Stimulated activated CD4-positive, alpha-beta T cell treated with anti-CD3 and anti-CD28 coated beads, Interleukin-2, amount 100 ng/mL, for 48 hours (primary cell): ENCODE measurements around the gene ANKDD1A.
A peak's percentile ranks its signal among the peaks of the same experiment; 100 is the strongest.

Source experiments
- DNase-seq, 2 donors: peaks; one replicate each; pipeline ENCODE4 v3.0.0-alpha.2; 2020

Gene ANKDD1A

GRCh38 chr15:64911311-64912186 lies at the start of gene ANKDD1A:
Gene ANKDD1A (plus strand): TSS chr15:64911902. CDS start chr15:64911931, 29 bp downstream.
- DNase-seq, result peak; percentile 45 to 46

- no peak for DNase-seq
Observed at GRCh38 chr15:64861960-64862359, 49.7 kb upstream of the ANKDD1A start.

- DNase-seq, result no peak
Observed at GRCh38 chr15:64862408-64862807, 49.3 kb upstream of the ANKDD1A start.

- no peak for DNase-seq
Observed at GRCh38 chr15:64864068-64864467, 47.6 kb upstream of the ANKDD1A start.

DNA sequence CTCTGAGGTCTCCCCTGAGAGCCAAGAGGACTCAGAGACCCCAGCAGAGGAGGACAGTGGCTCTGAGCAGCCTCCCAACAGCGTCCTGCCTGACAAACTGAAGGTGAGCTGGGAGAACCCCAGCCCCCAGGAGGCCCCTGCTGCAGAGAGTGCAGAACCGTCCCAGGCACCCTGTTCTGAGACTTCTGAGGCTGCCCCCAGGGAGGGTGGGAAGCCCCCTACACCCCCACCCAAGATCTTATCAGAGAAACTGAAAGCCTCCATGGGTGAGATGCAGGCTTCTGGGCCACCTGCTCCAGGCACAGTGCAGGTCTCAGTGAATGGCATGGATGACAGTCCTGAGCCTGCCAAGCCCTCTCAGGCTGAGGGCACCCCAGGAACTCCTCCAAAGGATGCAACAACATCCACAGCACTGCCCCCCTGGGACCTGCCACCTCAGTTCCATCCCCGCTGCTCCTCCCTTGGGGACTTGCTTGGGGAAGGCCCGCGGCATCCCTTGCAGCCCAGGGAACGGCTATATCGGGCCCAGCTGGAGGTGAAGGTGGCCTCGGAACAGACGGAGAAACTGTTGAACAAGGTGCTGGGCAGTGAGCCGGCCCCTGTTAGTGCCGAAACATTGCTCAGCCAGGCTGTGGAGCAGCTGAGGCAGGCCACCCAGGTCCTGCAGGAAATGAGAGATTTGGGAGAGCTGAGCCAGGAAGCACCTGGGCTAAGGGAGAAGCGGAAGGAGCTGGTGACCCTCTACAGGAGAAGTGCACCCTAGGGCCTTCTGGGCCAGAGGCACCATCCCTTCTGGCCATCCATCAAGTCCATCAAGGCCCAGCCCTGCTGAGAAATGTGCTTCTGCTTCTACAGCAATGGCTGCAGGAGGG lies 46.3 kb upstream of the ANKDD1A start:
- no peak for DNase-seq

DNA sequence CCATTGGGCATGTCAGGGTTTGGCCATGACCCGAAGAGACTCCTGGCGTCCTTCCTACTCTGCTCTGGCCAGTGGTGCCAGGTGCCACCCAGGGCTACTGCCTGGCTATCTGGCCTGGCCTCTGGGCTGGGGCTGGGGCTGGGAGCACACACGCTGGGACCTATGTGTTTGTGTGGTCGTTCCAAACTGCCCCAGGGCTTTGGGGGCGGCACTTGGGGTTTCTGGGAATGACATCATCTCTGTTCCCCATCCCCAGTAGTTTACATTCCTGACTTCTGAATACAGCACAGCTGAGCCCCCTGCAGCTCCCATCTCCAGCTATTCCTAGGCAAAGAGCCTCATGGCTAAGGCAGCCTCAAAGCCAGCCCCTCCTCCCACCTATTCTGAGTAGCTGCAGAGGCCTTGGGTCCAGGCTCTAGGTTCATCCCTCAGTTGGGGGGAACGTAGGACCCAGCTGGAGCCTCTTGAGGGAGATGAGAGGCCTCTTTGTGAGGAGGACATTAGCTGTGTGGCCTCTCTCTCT lies 45.6 kb upstream of the ANKDD1A start:
- no peak for DNase-seq

DNA sequence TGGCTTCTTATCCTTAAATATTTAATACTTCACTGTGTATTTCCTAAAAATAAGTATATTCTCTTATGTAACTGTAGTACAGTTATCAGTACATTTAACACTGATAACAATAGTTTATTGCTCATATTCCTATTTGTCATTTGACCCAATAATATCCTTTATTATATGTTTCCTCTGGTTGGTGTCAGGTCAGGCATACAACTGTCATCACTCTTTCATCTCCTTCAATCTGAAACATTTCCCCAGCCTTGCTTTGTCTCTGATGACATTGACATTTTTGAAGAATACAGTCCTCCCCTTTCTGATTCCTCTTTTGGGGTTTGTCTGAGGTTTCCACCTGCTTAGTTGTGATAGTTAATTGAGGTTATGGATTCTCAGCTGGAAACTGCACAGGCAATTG lies 42.2 kb upstream of the ANKDD1A start:
- DNase-seq, result no peak

DNA sequence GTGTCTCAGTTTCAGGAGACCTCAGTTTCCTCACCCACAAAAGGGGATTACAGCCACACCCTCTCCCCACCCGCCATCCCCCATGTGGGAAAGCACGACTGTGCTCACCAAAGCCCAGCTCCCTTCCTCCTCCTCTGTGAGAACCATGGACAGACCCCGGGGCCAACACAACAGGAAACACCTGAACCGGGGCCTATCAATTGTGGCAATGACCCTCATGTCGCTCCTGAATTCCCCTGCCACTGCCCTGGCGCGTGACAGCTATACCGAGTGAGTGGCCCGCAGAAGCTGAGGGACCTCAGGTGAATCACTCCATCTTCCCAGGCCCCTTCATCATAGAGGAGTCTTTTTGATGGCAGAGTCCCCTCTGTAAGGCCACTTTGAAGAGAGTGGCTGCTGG lies 41.3 kb upstream of the ANKDD1A start:
- DNase-seq, result no peak

GRCh38 chr15:64875641-64876223 lies 36.0 kb upstream of the ANKDD1A start:
- no peak for DNase-seq

- no peak for DNase-seq
Observed at GRCh38 chr15:64877435-64877834, 34.3 kb upstream of the ANKDD1A start.

- DNase-seq, result no peak
Observed at GRCh38 chr15:64878705-64879104, 33.0 kb upstream of the ANKDD1A start.

- no peak for DNase-seq
Observed at GRCh38 chr15:64883100-64883581, 28.6 kb upstream of the ANKDD1A start.

- peak; percentile 73 to 75 for DNase-seq
Observed at GRCh38 chr15:64883997-64884511, 27.6 kb upstream of the ANKDD1A start.

DNA sequence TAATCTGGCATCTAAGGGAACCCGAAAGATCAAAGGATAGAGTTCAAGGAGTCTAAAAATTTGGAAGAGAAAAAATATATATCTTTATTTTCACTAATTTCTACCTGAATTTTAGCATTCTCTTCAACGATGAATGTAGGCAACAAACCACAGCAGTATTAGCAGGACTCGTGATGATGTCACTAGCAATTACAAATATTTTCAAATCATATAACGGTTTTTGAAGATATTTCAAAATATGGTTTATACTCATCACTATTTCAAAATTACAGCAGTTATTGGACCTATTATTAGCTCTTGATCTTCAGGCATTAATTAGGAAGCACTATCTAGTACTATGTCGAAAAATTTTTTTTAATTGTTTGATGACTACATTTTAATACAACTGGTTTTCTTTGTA lies 27.0 kb upstream of the ANKDD1A start:
- no peak for DNase-seq

- no peak for DNase-seq
Observed at GRCh38 chr15:64888336-64888735, 23.4 kb upstream of the ANKDD1A start.

DNA sequence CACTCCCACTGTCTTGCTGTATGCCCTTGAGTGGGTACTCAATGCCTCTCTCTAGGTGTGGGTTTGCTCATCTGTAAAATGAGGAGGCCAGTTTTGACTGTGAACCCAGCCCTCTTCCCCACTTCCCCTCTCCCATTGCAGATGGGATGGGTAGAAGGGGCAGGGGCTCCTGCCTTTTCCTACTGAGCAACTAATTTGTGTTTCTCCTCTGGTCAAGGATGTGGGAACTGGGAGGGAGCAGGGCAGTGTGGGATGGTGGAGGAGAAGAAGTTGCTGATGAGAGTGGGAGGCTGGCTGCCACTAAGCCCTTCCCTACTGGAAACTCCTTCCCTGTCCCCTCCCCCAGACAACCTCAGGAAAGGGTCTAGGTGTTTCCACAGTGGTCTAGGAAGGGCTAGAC lies 20.1 kb upstream of the ANKDD1A start:
- DNase-seq, result no peak

DNA sequence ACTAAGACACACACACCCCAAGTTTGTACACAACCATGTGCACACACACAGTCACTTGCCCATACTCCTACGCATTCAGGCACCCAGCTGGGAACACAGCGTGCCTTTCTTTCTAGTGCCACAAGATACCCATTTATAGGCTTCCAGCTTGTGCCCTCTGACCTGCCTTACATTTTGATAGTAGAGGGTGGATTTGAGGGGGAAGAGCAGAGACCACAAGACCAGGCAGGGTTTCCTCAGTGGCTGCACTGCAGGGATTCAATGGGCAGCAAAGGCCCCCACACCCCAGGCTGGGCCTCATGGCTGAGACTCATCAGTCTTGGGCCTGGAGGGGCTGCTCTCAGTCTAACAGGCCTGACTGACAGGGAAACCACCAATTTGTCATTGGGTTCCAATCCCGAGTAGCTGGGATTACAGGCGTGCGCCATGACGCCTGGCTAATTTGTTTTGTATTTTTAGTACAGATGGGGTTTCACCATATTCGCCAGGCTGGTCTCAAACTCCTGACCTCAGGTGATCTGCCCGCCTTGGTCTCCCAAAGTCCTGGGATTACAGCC lies 18.8 kb upstream of the ANKDD1A start:
- DNase-seq, result no peak

- DNase-seq, result peak; percentile 93 to 97
Observed at GRCh38 chr15:64893481-64894394, 18.0 kb upstream of the ANKDD1A start.

- DNase-seq, result peak in 1 of 2 donors; percentile 49
Observed at GRCh38 chr15:64894395-64895056, 17.2 kb upstream of the ANKDD1A start.

DNA sequence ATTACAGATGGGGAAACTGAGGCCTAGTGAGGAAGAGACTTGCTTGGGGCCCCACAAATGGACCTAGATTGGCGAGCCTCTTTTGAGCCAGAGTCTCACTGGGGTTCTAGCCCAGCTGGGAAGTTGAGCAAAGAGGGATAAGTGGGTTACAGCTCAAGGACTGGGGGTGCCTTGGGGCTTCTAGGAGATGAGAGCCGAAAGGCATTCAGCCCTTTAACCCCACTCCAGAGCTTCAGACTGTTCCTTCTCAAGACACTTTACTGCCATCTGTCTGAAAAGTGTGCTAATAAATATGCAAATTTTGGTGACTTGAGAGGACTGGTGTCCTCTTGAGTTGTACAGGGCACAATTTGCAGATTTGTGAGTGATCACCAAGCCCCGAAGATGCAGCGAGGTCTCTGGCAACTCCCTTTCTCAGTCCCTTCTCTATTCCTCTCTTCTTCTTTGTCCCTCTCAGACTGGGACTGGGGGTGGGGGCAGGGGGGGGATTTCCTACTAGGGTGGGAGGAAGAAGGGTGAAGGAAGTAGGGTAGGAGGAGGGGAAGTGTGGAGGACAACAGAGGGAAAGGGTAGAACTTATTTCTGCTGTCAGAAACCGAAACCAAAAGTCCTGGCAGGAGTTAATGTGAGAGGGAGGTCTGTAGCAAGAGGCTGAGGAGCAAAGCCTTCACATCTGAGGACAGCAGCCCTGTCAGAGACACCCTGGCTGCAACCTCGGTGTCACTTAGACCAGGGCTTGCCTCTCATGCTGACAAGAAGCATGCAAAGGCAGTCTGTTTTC lies 16.2 kb upstream of the ANKDD1A start:
- DNase-seq, result no peak
